IPS-NIHi11 (cell line): ENCODE results near the gene RBM34.
"Not testable (repeated sequence)": the region's sequence is repeated elsewhere in the genome, so short reads cannot be mapped to it uniquely, and the experiment has no call there.

ENCODE experiments used
- DNase-seq: peaks from one replicate; pipeline ENCODE4 v3.0.0; 2012; ENCODE audit warnings: mixed read lengths, low spot score

Gene RBM34

DNA sequence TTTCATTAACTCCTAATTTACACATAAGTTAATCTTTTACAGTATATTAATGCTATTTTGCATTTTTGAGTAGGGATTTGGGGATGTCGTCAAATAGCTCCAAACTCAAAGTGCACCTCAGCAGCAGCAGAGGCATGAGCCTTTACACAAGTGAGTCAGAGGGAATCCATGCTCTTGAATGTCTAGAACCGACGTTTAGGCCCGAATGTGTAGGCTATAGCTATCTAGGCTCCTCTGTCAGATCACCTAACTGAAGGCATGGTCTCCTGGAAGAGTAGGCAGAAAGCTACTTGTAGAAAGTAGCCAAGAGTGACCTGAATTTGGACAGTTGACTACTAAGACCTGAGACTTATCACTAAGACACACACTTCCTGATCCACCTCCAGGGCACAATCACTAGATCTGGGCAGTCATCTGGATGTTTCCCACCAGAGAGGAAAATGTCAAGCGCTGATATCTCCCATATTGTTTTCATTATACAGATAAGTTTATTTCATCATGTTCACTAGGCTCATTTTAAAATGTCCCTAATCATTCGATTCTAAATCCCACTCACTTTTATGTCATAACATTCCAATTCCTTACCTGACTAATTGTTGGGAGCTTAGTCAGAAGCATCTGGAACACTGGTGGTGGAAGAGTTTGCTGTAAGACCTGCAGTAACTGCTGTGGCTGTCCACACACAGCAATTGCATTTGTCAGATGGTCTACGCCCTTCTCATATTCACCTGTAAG is 47.7 kb downstream of the RBM34 start:
- no peak for DNase-seq

DNA sequence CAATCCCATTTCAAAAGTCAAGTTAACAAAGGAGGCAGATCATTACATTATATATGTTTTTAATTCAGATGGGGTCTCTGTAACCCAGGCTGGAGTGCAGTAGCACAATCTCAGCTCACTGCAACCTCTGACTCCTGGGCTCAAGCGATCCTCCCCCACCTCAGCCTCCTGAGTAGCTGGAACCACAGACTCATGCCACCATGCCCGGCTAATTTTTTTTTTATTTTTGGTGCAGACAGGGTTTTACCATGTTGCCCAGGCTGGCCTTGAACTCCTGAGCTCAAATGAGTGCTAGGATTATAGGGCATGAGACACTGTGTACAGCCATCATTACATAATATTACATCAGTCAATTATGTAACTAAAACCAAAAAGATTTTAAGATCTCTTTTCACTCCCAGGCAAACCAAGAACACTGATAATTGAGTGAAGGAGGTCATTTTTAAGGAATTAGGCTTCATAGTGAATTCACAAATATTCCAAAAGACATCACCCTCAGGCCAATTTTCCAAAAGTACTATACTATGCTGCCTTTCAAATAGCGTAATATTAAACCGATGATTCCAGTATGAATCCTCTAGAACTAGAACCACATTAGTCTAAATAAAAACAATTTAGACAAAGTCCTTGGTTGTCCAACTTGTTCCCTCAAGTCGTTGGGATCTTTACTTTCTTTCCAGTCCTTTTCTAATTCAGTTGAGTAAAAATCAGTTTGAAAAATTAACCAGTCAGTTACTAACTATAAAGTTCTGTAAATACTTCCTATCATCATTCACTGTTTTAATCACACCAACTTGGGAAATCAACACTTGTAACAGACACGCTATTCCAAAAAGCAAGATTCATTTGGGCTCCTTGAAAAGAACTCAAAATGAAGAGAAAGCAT is 48.5 kb downstream of the RBM34 start:
- DNase-seq, result no peak

DNA sequence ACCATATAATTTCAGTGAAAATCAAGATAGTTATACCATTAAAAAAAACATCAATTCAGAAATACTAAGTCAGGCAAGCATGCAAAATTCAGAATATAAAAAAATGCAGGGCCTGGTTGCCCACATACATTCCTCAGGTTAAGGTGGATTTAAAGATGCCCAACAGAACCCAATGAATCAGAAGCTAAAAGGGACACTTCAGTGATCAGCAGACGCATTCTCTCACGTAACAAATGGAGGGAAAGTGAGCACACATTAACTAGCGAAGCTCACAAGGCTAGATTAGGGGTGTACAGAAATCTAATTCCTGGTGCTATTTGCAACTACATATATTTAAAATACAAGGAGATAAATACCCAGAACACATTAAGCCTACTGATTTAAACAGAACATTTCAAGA is 49.9 kb downstream of the RBM34 start:
- DNase-seq, result no peak

DNA sequence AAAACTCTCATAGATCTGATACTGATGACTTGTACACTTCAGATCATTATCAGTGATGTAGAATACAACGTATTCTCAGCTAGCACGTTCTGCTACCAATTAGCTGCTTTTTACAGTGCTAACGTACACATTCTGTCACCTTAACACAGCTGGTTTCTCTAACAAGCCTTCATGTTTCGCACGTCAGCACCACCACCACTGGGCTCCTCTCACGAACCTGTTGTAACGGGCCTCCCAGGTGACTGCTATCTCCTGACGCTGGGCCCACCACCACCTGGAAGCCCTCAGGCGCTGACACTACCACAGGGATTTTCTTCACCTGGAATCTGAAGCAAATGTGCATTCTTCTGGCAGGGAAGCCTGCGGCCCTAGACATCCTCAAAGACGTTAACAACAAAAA is 52.2 kb downstream of the RBM34 start:
- DNase-seq, result no peak

DNA sequence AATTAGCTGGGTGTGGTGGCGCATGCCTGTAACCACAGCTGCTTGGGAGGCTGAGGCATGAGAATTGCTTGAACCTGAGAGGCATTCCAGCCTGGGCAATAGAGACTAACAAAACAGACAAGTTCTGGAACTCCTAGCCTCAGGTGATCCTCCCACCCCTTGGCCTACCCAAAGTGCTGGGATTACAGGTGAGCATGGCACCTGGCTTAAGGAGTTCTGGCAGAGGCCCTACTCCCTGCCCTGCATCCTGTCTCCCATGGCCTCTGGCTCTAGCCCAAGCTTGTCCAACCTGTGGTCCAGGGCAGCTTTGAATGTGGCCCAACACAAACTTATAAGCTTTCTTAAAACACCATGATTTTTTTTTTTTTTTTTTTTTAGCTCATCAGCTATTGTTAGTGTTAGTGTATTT is 52.9 kb downstream of the RBM34 start:
- no peak for DNase-seq

DNA sequence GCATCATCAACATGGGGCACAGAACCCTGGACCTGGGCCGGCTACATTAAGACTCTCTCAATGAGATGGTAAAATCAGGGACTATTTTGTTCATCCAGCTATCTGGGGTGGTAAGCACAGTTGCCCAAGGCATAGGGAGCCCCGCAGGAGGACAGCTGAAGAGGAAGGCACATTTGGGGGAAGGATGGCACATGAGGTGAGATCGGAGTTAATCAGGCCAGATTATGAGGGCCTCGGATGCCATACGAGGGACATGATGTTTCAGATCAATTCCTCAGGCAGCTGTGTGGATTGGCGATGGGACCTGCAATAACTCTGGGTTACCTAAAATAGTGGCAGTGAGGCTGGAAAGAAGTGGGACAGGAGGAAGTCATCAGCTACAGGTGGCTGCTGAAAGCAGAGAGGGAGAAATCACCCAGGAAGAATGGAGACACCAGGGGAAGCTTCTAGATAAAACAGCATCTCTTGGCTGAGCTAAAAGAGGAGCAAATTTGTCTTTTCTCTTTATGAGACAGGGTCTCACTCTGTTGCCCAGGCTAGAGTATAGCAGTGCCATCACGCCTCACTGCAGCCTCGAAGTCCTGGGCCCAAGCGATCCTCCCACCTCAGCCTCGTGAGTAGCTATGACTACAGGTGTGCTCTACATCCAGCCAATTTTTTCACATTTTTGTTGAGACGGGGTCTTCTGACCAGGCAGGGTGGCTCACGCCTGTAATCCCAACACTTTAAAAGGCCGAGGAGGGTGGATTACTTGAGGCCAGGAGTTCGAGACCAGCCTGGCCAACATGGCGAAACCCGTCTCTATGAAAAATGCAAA is 53.5 kb downstream of the RBM34 start:
- DNase-seq, result no peak

DNA sequence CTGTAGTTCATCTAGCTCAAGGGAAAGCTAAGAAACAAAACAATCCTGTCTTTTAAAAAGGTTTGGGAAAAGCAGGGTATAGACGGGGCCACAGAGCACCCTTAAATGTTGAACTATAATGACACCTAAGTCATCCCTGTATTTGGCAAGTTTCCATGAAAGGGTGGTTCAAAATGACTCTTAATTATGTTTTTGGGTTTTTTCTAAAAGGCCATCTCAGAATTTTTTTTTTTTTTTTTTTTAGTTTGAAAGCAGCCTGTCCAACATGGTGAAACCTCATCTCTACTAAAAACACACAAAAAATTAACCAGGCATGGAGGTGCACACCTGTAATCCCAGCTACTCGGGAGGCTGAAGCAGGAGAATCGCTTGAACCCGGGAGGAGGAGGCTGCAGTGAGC is 54.6 kb downstream of the RBM34 start:
- DNase-seq, result no peak

DNA sequence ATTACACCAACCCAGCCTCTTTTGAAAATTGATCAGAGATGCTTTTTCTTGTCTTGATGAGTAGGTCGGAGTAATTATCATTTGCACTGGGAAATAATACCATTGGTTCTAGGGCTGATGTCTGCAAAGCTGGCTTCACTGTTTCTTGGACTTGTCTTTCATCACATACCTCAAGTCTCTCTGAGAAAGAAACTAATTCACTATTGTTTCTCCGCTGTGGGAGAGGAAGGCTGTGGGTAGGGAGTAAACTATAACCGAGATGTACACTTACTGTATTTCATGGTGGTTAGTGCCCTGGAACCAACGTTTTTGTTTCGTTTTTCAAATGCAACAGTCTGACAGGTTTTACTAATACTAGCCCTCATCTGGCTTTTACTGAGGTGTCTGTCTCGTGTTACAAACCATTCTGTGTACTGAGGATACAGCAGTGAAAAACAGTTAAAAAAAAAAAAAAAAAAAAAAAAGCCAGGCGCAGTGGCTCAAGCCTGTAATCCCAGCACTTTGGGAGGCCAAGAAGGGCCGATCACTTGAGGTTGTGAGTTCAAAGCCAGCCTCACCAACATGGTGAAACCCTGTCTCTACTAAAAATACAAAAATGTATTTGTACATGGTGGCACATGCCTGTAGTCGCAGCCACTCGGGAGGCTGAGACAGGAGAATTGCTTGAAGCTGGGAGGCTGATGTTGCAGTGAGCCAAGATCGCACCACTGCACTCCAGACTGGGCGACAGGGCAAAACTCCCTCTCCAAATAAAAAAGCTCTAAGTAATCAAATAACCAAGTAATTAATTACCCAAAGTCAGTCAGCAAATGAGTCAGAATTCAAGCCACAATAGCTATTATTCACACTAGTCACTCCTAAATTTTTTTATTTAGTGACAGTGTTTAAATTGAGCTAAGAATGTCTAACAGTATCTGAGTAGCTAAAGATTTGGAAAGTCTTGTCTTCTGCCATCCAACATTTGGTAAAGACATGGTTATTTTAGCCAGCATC is 55.7 kb downstream of the RBM34 start:
- no peak for DNase-seq

DNA sequence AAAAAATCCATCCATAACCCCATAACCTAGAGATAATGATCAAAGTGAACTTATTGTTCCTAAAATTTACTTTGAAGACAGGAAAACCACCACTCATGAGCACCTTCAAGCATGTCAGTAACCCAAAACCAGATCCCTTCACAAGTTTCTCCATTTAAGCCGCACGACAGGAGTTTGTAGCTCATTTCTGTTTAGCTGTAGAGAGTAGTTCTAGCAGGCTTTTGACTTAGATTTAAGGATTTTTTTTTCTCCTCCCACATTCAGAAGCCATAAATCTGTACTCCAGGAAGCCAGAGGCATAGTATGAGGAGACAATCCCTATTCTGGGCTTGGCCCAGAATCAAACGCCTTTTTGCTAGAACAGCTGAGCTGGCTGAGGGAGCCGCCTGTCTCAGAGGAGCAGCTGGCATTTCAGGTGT is 58.0 kb downstream of the RBM34 start:
- no peak for DNase-seq

DNA sequence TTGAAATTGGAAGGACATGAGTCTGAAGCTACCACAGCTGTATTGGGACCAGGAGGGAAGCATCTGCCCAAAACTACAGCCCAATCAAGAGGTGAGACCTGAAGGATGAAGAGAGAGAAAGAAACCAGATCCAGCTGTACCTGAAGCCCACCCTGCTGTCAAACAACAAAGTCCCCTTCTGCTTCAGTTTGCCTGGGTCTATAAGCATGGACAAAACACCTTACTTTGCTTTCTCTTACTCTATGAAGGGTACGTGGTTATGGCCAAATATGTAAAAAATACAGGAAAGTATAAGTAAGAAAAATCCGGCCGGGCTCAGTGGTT is 58.8 kb downstream of the RBM34 start:
- no peak for DNase-seq

DNA sequence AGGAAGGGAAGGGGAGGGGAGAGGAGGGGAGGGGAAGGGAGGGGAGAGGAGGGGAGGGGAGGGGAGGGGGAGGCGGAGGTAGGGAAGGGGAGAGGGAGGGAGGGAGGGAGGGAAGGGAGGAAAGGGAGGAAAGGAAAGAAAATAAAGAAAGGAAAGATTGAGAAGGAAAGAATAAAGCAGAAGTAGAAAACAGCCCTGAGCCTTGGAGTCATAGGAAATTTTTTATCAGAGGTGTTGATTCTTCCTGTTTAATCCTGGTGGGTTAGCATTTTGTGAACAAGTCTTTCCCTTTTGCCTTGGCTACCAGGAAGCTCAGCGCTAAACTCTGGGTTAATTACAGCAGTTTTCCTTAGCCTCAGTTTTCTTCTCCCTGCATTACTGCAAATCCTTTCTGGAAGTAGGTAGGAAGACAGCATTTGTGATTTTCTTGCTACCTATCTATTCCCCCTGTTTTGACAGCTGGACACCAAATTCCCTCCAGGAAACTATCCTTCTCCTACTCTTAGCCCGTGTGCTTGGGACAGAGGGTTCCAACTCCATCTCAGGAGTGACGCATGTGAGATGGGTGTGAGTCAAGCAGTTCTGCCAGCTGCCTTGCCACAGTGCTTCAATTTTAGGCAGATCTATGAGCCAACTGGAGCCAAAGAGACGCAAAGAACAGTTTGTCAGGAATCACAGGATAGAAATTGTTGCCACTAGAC is 59.3 kb downstream of the RBM34 start:
- DNase-seq, result no peak

DNA sequence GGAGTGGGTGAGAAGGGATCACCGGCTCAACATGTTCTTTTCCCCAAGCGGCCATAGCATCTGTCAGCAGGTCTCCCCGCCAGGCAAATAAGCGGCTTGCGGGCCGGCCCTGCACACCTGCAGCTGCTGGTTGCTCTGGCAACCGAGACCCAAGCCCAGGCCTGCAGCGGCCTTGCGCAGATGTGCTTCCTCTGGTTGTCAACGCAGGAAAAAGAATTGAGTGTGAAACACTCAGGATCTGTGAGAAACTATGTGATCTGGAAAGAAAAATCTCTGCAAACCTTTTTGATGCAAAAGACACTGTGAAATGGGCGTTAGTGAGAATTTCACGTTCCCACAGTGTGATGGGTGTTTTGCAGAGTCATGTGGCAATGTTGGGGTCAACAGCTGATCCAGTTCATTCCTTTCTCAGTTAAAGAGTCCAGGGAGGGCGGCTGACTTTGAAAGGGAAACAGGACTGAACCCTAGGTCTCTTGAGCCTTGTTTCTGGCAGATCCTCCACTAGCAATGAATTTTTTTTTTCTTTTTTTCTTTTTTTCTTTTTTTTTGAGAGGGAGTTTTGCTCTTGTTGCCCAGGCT is 60.8 kb downstream of the RBM34 start:
- peak; percentile 53 for DNase-seq

DNA sequence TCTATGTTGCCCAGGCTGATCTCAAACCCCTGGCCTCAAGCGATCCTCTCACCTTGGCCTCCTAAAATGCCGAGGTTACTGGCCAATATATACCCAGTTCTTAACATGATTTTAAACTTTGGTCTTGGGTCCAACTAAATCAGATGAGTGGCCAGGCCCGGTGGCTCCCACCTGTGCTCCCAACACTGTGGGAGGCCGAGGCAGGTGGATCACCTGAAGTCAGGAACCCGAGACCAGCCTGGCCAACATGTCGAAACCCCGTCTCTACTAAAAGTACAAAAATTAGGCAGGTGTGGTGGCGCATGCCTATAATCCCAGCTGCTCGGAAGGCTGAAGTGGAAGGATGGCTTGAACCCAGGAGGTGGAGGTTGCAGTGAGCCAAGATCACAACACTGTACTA is 62.1 kb downstream of the RBM34 start:
- DNase-seq, result no peak

DNA sequence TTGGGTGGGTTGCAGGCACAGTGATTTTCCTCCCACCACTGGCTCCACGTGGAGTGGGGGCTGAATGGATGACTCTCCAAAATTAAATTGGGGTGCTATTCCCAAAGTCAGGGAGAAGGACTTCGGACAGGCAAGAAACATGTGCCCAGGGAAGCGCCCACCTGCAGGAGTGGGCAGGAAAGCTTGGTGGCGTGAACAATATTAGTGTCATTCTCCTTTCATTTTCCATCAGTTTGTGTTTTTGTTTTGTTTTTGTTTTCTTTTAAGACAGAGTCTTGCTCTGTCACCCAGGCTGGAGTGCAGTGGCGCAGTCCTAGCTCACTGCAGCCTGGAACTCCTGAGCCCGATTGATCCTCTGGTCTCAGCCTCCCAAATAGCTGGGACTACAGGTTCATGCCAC is 62.5 kb downstream of the RBM34 start:
- no peak for DNase-seq

DNA sequence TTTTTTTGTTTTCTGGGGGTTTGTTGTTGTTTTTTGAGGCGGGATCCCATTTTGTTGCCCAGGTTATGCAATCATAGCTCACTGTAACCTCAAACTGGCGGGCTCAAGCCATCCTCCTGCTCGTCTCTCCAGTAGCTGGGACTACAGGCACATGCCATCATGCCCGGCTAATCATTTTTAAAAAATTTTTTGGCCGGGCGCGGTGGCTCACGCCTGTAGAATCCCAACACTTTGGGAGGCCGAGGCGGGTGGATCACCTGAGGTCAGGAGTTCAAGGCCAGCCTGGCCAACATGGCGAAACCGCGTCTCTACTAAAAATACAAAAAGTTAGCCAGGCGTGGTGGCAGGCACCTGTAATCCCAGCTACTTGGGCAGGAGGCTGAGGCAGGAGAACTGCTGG is 63.5 kb downstream of the RBM34 start:
- DNase-seq, result not testable (repeated sequence)

DNA sequence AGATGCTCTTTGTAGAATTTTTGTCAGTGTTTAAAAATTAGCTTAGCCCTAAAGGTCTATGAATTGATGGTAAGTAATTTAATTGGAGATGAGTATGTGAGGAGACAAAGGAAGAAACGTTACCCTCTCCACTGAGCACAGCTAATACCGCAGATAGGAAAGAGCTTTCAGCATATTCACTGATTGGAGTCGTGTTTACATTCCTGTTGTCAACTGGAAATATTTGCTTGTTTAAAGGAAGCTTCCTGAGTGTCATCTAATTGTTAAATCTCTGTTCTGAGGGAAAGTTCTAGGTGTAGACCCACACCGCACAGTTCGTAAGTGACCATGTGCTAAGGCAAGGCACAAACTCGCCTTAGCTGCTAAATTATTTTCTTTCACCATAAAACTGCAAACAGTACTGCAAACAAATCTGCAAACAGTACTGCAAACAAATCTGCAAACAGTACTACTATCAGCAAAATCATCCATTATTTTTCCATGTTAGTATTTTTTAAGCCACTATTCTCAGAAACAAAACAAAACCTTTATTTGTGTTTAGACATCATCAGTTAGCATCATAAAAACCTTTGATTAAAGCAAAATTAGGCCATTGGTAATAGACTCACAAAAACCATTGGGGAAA is 65.0 kb downstream of the RBM34 start:
- no peak for DNase-seq

DNA sequence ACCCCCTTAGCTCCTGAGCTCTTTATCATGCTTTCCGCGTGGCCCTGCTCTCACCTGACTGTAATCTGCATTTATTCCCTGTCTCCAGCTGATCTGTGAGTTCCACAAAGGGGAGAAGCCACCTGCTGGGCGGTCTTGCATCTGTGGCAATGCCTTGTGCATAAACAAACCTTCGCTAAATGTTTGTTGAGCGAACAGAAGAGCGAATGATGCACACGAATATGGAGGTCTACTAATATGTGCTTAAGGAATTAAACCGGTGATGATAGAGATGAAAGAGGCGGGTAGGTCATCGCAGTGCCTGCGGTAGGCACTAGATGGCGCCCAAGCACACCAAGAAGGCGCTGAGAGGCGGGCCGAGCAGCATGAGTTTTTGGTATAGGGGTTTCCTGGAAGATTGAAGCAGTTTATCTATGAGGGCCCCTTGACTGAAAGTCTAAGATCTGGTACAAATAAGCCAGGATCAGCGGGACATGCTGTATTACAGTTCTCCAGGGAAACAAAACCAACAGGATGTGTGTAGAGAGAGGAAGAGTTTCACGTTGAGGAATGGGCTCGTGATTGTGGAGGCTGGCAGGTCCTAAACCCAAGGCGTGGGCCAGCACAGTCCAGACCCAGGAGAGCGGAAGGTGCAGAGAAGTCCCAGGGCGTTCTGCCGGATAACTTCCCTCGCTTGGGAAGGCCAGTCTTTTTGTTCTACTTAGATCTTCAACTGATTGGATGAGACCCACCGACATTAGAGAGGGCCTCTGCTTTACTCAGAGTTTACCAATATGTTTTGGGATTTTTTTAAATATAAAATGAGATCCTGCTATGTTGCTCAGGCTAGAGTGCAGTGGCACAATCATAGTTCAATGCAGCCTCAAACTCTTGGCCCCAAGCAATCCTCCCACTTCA is 67.1 kb downstream of the RBM34 start:
- peak; percentile 75 for DNase-seq

DNA sequence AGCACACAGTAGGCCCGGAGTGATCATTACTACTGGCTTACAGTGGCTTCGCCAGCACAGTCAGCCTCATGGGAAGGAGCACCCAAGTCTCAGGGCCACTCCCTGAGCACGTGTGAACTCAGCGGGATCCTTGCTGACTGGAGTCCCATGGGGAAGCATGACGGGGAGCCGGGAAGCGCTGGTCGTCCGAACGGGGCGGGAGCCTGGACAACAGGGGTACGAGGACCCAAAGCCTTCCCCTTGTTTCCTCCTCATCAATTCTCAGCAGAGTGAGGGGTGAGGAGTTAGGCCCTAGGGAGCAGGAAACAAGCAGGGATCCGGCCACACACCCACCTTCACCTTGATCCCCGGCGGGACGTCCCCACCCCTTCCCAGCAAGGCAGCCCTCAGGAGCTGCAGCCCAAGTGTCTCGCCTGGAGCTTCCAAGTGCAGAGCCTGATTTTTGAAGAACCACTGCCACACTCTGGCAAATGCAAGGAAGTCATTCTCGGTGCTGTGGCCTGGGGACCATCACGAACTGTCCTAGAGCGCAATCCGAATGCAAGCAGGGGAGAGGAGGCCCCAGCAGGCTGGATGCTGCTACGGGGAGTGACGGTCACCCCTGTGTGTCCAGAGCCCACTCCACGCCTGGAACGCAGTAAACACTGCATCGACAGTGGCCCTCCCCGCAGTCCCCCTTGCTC is 67.9 kb downstream of the RBM34 start:
- peak; percentile 66 for DNase-seq
